Chondrocyte (in vitro differentiated cells): ENCODE data around the gene KIAA0825. TPM values are rescaled to one million over a fixed set of nuclear protein-coding genes. Genes with fewer than 3 reads are reported as not detected.
"Not testable (repeated sequence)": the region's sequence is repeated elsewhere in the genome, so short reads cannot be mapped to it uniquely, and the experiment has no call there.

ENCODE experiments used
- DNase-seq: peaks from one replicate; pipeline ENCODE4 v3.0.0; 2021; ENCODE audit warnings: mixed read lengths, low spot score
- H3K27ac Mint-ChIP-seq: one replicate; pipeline ENCODE4 v1.8.0; 2021; ENCODE audit warnings: mild to moderate bottlenecking, moderate library complexity, mixed read lengths; ENCODE audit not compliant: unreplicated experiment
- H3K27me3 Mint-ChIP-seq: 2 replicates; pipeline ENCODE4 v1.8.0; 2021; ENCODE audit warnings: low read depth, mixed read lengths
- H3K36me3 Mint-ChIP-seq: 2 replicates; pipeline ENCODE4 v1.8.0; 2021; ENCODE audit warnings: low read depth, mixed read lengths
- H3K4me1 Mint-ChIP-seq: 2 replicates; pipeline ENCODE4 v1.8.0; 2021; ENCODE audit warnings: low read depth, mild to moderate bottlenecking, mixed read lengths
- H3K4me3 Mint-ChIP-seq: one replicate; pipeline ENCODE4 v1.8.0; 2021; ENCODE audit warnings: mild to moderate bottlenecking, moderate library complexity, mixed read lengths; ENCODE audit not compliant: unreplicated experiment
- H3K9me3 Mint-ChIP-seq: 2 replicates; pipeline ENCODE4 v1.8.0; 2021; ENCODE audit warnings: low read depth, mixed read lengths
- total RNA-seq: library from RNA; stranded (reverse); gene quantifications from 3 replicates; pipeline ENCODE4 v1.2.1, GENCODE V29; 2021
- TF ChIP-seq, protein P1 (sequence below): fragments of 200-600 bp; sonication (generic); IDR thresholded peaks from 2 replicates; pipeline ENCODE4 v1.5.0; 2021; ENCODE audit warnings: antibody characterized with exemption, mild to moderate bottlenecking, moderate library complexity

KIAA0825 gene
- total RNA-seq, 1 donor from 2014 or later, result 3.4 TPM

DNA sequence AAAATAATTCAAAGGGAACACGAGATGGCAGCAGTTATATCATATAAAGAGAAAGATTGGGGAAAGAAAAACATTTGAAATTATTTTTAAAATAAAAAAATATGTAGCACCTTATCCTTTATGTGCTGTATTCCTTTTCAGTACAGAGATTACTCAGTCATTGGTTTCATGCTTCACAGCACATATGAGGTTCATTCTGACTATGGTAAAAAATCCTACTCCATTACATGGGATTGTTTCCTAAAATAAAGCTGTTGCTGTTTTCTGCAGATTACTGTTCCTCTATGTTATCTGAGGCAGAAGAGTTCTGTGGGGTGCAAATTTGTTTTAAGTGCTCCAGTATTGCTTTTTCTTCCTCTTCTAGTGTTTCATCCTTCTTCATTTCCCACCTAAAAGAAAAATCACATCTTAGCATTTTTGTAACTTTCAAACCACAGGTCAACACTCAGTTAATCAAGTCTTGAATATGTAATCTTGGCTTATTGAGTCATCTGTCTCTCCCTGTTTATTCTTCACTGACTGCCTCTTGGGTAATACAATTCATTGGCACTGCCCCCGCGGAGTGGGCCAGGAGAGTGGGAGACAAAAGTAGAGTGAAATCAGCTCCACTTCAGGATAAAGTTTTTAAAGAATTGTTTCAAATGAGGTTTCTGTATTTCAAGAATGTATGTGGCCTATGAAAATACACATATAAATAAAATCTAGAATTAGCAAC is 464.5 kb downstream of the KIAA0825 start:
- Mint-ChIP-seq H3K4me1 (peaks cover 4% of the 10 kb centered on the region), H3K9me3 (peaks cover 3% of the 10 kb centered on the region)

DNA sequence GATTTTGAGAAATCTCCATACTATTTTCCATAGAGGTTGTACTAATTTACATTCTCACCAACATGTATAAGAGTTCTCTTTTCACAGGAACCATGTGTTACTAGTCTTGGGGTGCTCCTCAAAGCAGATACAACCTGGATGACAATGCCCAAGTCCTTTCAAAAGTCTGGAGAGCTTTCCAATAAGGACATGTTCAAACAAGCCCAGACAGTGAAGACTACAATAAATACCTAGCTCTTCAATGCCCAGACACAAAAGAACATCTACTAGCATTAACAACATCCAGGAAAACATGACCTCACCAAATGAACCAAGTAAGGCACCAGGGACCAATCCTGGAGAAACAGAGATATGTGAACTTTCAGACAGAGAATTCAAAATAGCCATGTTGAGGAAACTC is 474.8 kb downstream of the KIAA0825 start:
- H3K27me3 Mint-ChIP-seq, H3K27ac Mint-ChIP-seq, DNase-seq, H3K4me1 Mint-ChIP-seq, H3K4me3 Mint-ChIP-seq: not testable (repeated sequence)
- Mint-ChIP-seq H3K9me3 (peaks cover 57% of the 10 kb centered on the region), H3K36me3 (peaks cover 17% of the 10 kb centered on the region)

More for the DNA sequence above, 464.5 kb downstream of the KIAA0825 start:
- TF ChIP-seq, protein P1, sequence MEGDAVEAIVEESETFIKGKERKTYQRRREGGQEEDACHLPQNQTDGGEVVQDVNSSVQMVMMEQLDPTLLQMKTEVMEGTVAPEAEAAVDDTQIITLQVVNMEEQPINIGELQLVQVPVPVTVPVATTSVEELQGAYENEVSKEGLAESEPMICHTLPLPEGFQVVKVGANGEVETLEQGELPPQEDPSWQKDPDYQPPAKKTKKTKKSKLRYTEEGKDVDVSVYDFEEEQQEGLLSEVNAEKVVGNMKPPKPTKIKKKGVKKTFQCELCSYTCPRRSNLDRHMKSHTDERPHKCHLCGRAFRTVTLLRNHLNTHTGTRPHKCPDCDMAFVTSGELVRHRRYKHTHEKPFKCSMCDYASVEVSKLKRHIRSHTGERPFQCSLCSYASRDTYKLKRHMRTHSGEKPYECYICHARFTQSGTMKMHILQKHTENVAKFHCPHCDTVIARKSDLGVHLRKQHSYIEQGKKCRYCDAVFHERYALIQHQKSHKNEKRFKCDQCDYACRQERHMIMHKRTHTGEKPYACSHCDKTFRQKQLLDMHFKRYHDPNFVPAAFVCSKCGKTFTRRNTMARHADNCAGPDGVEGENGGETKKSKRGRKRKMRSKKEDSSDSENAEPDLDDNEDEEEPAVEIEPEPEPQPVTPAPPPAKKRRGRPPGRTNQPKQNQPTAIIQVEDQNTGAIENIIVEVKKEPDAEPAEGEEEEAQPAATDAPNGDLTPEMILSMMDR, result no peak
- Mint-ChIP-seq H3K4me3 (no peak overlapping the region), H3K27ac (no peak overlapping the region), H3K27me3 (no peaks in the 10 kb centered on the region), H3K36me3 (no peaks in the 10 kb centered on the region)
- DNase-seq, result no peak

DNA sequence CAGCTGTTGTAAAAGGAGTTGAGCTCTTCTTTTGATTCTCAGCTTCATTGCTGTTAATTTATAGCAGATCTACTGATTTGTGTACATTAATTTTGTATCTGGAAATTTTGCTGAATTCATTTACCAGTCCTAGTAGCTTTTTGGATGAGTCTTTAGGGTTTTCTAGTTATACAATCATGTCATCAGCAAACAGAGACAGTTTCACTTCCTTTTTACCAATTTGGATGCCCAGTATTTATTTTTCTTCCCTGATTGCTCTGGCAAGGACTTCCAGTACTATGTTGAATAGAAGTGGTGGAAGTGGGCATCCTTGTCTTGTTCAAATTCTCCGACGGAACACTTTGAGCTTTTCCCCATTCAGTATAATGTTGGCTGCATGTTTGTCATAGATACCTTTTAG is 478.1 kb downstream of the KIAA0825 start:
- no peak overlapping the region for H3K4me3 Mint-ChIP-seq
- peaks cover 20% of the 10 kb centered on the region for H3K36me3 Mint-ChIP-seq
- no peaks in the 10 kb centered on the region for H3K4me1 Mint-ChIP-seq
- H3K27ac Mint-ChIP-seq, result no peak overlapping the region
- H3K9me3 Mint-ChIP-seq, result peaks cover 76% of the 10 kb centered on the region
- no peaks in the 10 kb centered on the region for H3K27me3 Mint-ChIP-seq
- no peak for DNase-seq
- TF ChIP-seq, protein P1, result no peak

DNA sequence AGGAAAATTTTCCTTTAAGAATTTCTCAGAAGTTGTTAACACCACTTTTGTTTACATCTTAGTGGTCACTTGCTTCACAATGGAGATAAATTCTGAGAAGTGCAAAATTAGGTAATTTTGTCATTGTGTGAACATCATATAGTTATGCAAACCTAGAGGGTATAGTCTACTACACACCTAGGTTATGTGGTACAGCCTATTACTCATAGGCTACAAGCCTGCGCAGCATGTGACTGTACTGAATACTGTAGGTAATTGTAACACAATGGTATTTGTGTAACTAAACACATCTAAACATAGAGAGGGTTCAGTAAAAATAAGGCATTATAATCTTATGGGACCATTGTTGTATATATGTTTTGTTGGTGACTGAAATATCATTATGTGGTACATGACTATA is 488.3 kb downstream of the KIAA0825 start:
- Mint-ChIP-seq H3K36me3 (peaks cover 10% of the 10 kb centered on the region), H3K4me3 (no peak overlapping the region), H3K4me1 (no peaks in the 10 kb centered on the region), H3K27ac (no peak overlapping the region), H3K27me3 (no peaks in the 10 kb centered on the region), H3K9me3 (peaks cover 24% of the 10 kb centered on the region)
- TF ChIP-seq, protein P1, result no peak
- no peak for DNase-seq

DNA sequence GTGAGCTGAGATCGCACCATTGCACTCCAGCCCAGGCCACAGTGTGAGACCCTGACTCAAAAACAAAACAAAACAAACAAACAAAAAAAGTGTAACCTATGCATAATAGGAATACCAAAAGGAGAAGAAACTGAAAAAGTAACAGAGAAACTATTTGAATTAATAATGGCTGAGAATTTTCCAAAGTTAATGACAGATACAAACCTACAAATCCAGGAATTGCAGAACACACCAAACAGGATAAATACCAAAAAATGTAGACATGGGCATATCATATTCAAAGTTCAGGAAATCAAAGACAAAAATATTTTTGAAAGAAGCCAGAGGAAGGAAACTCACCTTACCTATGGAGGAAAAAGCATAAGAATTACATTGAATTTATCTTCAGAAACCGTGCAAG is 493.3 kb downstream of the KIAA0825 start:
- Mint-ChIP-seq H3K27ac (no peak overlapping the region), H3K4me1 (no peaks in the 10 kb centered on the region), H3K9me3 (peaks cover 10% of the 10 kb centered on the region), H3K4me3 (no peak overlapping the region), H3K27me3 (no peaks in the 10 kb centered on the region), H3K36me3 (peaks cover 2% of the 10 kb centered on the region)
- DNase-seq, result no peak
- TF ChIP-seq, protein P1, result no peak

DNA sequence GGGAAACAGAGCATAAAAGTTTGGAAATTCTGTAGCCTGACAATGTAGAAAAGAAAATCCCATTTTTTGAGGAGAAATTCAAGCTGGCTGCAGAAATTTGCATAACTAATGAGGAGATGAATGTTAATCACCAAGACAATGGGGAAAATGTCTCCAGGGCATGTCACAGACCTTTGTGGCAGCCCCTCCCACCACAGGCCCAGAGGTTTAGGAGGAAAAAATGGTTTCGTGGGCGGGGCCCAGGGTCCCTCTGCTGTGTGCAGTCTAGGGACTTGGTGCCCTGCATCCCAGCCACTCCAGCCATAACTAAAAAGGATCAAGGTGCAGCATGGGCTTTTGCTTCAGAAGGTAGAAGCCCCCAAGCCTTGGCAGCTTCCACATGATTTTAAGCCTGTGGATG is 502.1 kb downstream of the KIAA0825 start:
- not testable (repeated sequence) for DNase-seq, H3K9me3 Mint-ChIP-seq, H3K27me3 Mint-ChIP-seq, H3K36me3 Mint-ChIP-seq, H3K27ac Mint-ChIP-seq, H3K4me1 Mint-ChIP-seq, H3K4me3 Mint-ChIP-seq
